ENCODE measurements around the gene SLC19A2.

SLC19A2 gene

GRCh38 chr1:169491845-169492281 lies 6.1 kb upstream of the SLC19A2 start:
- TF ChIP-seq GATA2 (IDR thresholded peaks at IDR 0.05; ENCODE audit: low read depth, low read length) (no peak), GATA3 (IDR thresholded peaks at IDR 0.05; ENCODE audit: low read depth, low read length) (no peak)

- TF ChIP-seq GATA3 (IDR thresholded peaks at IDR 0.05; ENCODE audit: low read depth, low read length) (no peak), GATA2 (IDR thresholded peaks at IDR 0.05; ENCODE audit: low read depth, low read length) (no peak)
Observed at GRCh38 chr1:169488157-169488556, 2.4 kb upstream of the SLC19A2 start.

GRCh38 chr1:169487561-169487960 lies 1.8 kb upstream of the SLC19A2 start:
- TF ChIP-seq GATA2 (IDR thresholded peaks at IDR 0.05; ENCODE audit: low read depth, low read length) (no peak), GATA3 (IDR thresholded peaks at IDR 0.05; ENCODE audit: low read depth, low read length) (no peak)

GRCh38 chr1:169487133-169487532 lies 1.4 kb upstream of the SLC19A2 start:
- TF ChIP-seq GATA2 (IDR thresholded peaks at IDR 0.05; ENCODE audit: low read depth, low read length) (no peak), GATA3 (IDR thresholded peaks at IDR 0.05; ENCODE audit: low read depth, low read length) (no peak)

GRCh38 chr1:169486281-169487051 lies 722 bp upstream of the SLC19A2 start:
- no peak for TF ChIP-seq GATA2 (IDR thresholded peaks at IDR 0.05; ENCODE audit: low read depth, low read length)
- no peak for TF ChIP-seq GATA3 (IDR thresholded peaks at IDR 0.05; ENCODE audit: low read depth, low read length)

- no peak for TF ChIP-seq GATA3 (IDR thresholded peaks at IDR 0.05; ENCODE audit: low read depth, low read length)
- TF ChIP-seq GATA2 (IDR thresholded peaks at IDR 0.05; ENCODE audit: low read depth, low read length) = no peak
Observed at GRCh38 chr1:169484683-169485430, 887 bp downstream of the SLC19A2 start.

- TF ChIP-seq GATA3 (IDR thresholded peaks at IDR 0.05; ENCODE audit: low read depth, low read length) = no peak
- no peak for TF ChIP-seq GATA2 (IDR thresholded peaks at IDR 0.05; ENCODE audit: low read depth, low read length)
Observed at GRCh38 chr1:169484101-169484500, 1.6 kb downstream of the SLC19A2 start.

- TF ChIP-seq GATA2 (IDR thresholded peaks at IDR 0.05; ENCODE audit: low read depth, low read length) (no peak), GATA3 (IDR thresholded peaks at IDR 0.05; ENCODE audit: low read depth, low read length) (no peak)
Observed at GRCh38 chr1:169483500-169483966, 2.2 kb downstream of the SLC19A2 start.

GRCh38 chr1:169479363-169480066 lies 6.2 kb downstream of the SLC19A2 start:
- TF ChIP-seq GATA2 (IDR thresholded peaks at IDR 0.05; ENCODE audit: low read depth, low read length) = no peak
- TF ChIP-seq GATA3 (IDR thresholded peaks at IDR 0.05; ENCODE audit: low read depth, low read length) = no peak

- no peak for TF ChIP-seq GATA3 (IDR thresholded peaks at IDR 0.05; ENCODE audit: low read depth, low read length)
- no peak for TF ChIP-seq GATA2 (IDR thresholded peaks at IDR 0.05; ENCODE audit: low read depth, low read length)
Observed at GRCh38 chr1:169478094-169478672, 7.6 kb downstream of the SLC19A2 start.

- TF ChIP-seq GATA2 (IDR thresholded peaks at IDR 0.05; ENCODE audit: low read depth, low read length) (no peak), GATA3 (IDR thresholded peaks at IDR 0.05; ENCODE audit: low read depth, low read length) (no peak)
Observed at GRCh38 chr1:169475806-169476387, 9.8 kb downstream of the SLC19A2 start.

- TF ChIP-seq GATA2 (IDR thresholded peaks at IDR 0.05; ENCODE audit: low read depth, low read length) = no peak
Observed at GRCh38 chr1:169474302-169474995, 11.3 kb downstream of the SLC19A2 start.

GRCh38 chr1:169473347-169473746 lies 12.4 kb downstream of the SLC19A2 start:
- no peak for TF ChIP-seq GATA3 (IDR thresholded peaks at IDR 0.05; ENCODE audit: low read depth, low read length)
- no peak for TF ChIP-seq GATA2 (IDR thresholded peaks at IDR 0.05; ENCODE audit: low read depth, low read length)

Data from SH-SY5Y (cell line).